GM19328 (cell line): ENCODE data around the gene PINK1.

Experiments
- ATAC-seq: cut with Tn5 transposase; IDR thresholded peaks from one replicate; pipeline ENCODE4 v1.9.1; 2021; ENCODE audit warnings: mild to moderate bottlenecking, moderate library complexity; ENCODE audit not compliant: unreplicated experiment

The PINK1 gene

DNA sequence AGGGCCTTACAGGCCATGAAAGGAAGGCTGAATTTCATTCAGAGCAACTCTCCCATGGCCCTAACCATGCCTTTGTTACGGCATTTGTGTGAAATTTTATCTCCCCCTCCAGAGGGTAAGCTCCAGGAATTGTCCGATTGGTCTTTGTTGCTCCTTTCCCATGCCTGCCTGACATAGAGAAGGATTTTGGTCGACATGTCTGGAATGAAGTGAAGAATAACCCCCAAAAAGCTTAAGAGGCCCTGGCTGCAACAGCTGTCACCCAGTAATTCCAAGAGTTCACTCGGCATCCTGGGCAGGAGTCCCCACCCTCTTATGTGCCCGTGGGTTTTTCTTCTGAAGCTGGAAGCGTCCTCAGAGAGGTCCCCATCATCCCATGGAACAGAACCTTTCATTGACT is 23.7 kb upstream of the PINK1 start:
- ATAC-seq = no peak

DNA sequence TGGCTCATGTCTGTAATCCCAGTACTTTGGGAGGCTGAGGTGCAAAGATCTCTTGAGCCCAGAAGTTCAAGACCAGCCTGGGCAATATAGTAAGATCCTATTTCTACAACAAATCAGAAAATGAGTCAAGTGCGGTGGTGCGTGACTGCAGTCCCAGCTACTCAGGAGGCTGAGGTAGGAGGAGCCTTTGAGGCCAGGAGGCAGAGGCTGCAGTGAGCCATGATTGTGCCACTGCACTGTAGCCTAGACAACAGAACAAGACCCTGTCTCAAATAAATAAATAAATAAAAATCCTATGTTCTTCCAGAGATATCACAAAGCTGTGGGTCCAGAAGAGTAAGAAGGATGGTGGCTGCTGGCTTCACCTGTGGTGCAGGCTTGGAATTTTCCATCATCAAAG is 22.3 kb upstream of the PINK1 start:
- no peak for ATAC-seq

DNA sequence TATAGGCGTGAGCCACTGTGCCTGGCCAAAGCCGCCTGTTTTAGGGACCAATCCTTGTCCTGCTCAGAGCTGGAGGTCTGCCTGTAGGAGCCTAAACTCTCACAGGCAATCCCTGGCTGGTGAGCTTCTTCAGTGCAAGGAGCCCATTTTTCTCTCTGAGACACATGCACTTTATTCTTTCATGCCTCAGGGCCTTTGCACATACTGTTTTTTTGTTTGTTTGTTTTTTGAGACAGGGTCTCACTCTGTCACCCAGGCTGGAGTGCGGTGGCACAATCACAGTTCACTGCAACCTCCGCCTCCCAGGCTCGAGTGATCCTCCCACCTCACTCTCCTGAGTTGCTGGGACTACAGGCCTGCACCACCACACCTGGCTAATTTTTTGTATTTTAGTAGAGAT is 21.6 kb upstream of the PINK1 start:
- no peak for ATAC-seq

DNA sequence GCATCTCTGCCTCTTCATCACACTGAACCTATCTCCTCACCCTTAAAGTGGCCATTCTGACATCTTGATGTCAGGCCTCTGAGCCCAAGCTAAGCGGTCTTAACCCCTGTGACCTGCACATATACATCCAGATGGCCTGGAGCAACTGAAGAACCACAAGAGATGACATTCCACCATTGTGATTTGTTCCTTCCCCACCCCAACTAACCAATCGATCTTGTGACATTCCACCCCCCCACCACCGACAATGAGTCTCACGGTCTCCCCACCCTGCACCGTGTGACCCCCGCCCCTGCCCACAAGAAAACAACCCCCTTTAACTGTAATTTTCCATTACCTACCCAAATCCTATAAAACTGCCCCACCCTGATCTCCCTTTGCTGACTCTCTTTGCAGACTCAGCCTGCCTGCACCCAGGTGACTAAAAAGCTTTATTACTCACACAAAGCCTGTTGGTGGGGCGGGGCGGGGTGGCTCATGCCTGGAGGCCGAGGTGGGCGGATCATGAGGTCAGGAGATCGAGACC is 21.0 kb upstream of the PINK1 start:
- ATAC-seq = no peak

DNA sequence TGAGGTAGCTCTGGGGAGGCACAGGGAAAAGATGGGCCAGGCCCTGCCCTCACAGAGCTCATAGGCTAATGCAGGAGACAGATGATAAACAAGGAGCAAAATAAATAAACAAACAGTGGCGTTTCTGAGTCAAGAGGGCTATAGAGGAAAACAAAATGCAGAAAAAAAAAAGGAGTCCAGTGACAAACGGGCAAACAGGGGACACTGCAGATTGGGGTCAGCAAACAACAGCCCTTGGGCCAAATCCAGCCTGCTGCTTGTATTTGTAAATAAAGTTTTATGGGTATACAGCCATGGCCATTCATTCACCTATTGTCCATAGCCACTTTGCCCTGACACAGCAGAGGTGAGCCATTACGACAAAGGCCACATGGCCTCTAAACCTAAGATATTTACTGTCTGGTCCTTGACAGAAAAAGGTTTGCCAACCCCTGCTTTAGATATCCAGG is 19.1 kb upstream of the PINK1 start:
- no peak for ATAC-seq

DNA sequence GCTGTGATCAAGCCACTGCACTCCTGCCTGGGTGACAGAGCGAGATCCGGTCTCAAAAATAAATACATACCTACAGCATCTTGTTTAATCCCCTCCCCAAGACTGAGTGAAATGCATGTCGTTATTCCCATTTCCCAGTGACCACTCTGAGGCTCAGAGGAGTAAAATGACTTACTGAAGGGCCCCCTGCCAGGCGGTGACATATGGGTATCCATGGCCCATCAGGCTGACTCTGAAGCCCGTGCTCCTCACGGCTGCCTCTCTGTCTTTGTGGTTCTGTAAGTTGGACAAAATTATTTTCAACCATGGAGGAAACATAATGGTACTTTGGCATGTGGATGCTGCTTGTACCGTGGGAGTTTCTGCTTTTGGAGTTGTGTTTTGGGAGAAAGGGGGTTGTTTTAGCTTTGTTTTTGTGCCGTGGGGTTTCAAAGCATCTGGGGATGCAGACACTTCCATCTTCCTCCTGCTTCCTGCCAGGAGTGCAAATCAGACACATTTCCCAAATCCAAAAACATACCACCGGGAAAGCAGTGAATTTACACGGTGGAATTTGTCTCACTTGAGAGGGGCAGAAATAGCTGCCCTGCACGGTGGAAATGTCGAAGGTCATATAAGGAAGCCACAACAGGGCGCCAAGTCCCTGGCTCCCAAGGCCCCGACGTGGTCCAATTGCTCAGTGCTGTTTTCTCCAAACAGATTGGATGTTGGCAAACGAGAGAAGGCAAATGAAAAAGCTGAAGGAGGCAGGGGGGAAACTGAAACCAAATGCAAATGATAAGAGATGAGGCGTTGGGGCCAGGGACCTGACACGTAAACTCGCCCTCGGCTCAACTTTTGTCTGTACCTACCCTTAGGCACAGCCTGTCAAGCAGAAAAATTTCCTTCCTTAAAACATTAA is 17.1 kb upstream of the PINK1 start:
- ATAC-seq = no peak

DNA sequence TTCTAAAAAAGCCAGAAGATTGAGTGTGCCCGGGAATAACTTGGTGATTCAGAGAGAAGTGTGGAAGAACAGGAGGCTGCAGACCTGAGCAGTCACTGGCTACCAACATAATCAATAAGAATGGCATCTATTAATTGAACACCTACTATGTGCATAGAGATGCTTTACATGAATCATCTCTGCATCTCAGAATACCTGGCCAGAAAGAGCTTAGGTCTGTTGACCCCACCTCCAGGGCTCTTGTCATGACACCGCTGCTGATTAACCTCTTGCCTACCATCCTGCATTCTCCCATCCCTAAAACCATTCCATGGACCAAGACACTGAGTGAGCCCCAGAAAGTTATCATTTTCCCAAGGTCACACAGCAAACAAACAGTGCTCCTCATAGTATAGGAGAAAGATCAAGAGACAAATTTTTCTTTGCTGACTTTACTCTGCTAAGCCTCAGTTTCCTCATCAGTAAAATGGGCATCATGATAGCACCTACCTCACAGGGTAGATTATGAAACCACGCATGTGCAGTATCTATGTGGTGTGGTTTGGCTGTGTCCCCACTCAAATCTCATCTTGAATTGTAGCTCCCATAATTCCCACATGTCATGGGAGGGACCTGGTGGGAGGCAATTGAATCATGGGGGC is 16.3 kb upstream of the PINK1 start:
- no peak for ATAC-seq

DNA sequence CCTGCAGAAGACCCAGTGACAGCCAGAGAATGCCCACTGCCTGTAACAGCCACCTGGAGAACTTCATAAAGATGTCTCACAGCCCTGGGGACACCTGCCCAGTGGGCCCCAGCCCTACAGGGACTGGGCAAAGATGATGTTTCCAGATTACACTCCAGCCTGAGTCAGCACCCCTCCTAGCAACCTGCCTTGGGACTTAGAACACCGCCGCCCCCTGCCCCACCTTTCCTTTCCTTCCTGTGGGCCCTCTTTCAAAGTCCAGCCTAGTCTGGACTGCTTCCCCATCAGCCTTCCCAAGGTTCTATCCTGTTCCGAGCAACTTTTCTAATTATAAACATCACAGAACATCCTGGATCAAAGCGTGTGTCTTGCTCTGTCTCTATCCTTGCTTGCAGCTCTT is 14.7 kb upstream of the PINK1 start:
- ATAC-seq = no peak

DNA sequence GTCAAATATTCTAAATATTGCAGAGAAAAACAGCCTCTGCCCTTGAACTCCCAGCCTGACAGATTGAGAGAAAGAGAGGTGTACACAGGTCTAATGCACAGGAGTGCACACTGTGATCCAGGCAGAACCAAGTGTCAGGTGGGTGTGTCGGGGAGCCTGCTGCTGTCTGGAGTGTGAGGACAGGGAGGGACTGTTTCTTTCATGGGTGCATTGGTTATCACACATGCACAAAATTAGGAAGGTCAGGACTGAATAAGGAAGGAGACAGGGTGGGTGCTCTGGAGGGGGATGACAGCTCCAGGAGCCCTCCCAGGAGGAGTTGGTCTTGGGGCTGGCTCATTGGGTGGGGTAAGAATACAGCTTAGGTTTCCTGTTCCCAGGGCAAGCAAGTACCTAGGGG is 13.3 kb upstream of the PINK1 start:
- no peak for ATAC-seq

DNA sequence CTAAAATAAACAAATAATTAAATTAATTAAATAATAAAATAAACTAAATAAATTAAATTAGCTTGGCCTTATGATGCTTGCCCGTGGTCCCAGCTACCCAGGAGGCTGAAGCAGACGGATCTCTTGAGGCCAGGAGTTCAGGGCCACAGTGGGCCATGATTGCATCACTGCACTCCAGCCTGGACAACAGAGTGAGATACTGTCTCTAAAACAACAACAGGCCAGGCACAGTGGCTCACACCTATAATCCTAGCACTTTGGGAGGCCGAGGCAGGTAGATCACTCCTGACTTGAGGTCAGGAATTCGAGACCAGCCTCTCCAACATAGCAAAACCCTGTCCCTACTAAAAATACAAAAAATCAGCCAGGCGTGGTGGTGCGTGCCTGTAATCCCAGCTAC is 12.2 kb upstream of the PINK1 start:
- ATAC-seq = no peak

DNA sequence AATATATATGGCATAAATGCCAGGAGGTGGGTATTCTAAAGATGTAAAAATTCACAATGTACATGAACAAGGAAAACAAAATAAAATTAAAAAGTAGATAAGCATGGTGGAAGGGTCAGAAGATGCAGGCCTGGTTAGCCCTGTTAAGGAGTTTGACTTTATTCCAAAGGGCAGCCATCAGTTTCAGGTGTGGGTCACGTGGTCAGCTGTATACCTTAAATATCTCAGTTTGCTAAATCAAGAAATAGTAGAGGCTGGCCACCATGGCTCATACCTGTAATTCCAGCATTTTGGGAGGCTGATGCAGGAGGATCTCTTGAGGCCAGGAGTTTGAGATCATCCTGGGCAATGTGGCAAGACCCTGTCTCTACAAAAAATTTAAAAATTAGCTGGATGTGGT is 8.5 kb upstream of the PINK1 start:
- ATAC-seq = no peak

DNA sequence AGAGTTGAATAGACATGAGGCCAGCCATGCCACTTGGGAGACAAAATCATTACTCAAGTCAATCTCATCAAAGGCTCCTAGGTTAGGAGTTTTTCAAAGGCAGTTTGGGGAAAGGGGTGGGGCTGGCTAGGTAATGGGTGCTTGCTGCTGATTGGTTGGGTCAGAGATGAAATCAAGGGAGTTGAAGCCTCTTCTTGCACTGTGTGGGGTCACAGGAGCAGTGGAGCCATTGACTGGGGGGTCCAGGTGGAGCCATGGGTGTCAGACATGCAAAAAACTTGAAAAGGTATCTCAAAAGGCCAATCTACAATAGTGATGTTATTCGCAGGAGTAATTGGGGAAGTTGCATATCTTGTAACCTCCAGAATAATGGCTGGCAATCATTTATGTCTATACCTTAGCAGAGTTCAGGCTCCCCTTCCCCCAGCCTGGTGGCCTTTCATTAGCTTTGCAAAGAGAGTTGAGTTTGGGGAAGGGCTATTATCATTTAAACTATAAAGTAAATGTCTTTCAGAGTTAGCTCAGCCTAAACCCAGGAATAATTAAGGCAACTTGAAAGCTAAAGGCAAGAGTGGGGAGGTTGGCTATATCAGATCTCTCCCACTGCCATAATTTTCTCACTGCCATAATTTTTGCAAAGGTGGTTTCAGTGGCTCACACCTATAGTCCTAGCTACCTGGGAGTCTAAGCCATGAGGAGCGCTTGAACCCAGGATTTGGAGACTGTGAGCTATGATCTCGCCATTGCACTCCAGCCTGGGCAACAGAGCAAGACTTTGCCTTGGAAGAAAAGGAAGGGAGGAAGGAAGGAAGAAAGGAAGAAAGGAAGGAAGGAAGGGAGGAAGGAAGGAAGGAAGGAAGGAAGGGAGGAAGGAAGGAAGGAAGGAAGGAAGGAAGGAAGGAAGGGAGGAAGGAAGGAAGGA is 7.8 kb upstream of the PINK1 start:
- no peak for ATAC-seq

DNA sequence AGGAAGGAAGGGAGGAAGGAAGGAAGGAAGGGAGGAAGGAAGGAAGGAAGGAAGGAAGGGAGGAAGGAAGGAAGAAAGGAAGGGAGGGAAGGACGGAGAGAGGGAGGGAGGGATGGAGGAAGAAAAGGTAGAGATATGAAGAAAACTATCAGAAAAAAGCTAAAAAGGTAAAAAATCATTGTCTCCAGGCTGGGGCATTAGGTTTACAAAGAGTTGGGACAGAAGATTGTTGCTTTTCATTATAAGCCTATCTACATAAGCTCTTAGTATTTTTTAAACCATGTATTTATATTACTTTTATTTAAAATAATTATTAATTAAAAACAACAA is 7.2 kb upstream of the PINK1 start:
- no peak for ATAC-seq

DNA sequence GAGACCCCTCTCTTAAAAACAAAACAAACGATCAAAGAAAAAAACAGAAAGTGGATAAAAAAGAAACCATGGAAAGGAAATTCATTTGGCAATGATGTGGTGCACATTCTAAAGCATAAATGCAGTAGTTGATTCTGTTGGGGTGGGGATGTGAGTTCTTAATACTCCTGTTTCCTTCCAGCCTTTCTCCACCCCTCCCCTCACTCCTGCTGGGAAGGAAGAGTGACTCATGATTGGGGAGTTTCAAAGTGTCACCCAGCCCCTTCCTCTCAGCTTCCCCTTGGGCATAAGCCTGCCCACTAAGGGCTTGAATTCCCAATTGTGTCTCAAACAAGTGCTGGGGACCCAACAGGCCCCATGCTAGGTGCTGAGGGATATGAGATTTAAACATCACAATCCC is 6.7 kb upstream of the PINK1 start:
- no peak for ATAC-seq

DNA sequence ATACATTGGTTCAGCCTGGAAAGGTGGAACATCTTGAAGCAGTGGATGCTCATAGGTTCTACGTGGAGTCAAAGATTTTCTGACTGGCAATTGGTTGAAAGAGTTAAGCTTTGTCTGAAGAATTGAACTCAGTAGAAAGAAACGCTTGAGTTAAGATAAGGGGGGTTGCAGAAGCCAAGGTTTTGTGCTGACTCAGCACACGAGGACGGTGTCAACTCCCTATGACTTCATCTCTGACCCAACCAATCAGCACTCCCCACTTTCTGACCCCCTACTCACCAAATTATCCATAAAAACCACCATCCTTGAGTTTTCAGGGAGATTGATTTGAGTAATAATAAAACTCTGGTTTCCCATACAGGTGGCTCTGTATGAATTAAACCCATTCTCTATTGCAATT is 2.5 kb upstream of the PINK1 start:
- ATAC-seq = no peak

DNA sequence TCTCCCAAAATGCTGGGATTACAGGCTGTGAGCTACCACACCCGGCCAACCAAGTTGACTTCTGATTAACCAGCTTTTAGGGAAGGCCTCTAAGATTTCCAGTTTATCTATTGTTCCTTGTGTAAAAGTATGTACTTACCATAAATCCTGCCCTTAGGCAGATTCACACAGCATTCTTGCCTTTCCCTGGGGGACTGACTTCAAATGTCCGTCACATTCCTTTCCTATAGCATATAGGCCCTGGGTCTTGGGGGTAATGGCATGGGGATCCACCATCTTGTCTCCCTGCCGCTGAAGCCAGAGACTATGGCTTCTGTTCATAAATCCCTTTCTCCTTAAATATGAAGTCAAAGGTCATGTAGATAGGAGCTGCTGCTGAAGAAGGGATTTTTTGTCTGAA is 872 bp upstream of the PINK1 start:
- no peak for ATAC-seq

DNA sequence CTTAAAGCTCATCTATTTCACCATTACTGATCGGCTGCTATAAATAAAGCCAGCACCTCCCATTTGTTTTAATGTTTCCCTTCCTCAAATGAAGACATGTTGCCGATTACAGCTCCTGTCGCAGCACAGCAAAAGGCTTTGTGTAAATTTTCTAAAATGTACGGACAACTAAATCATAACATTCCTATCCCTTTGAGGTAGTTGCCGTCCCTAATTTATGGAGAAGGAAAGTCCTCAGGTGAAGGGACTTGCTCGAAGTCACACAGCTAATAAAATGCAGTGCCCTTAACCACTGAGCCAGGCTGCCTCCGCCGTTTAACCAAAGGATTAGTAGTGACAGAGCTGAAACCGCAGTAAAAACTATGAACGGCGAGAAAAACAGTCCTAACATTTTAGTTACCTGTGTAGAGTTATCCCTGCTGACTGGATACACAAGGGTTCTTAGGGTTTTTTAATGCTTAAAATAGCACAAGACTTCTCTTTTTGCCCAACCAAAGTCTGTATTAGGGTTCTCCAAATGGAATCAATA is 871 bp downstream of the PINK1 start:
- ATAC-seq = no peak

DNA sequence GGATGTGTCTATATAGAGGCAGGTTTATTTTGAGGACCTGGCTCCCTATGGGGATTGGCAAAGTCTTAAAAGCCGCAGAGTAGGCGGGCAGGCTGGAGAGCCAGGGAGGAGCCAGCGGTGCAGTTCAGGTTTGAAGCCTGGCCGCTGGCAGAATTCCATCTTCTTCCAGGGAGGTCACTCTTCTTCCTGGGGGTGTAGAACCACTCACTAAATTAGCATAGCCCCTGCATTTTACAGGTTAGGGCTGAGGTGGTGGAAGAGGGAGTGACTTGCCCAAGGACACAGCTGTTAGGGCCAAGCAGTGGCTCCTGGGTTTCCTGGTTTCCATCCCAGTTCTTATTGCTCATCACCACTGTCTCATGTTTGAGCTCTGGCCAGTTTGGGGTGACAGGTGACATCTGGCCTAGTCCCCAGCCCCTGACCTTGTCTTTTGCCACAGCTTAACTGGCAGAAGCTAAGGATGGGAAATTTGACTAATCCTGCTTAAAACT is 1.4 kb downstream of the PINK1 start:
- no peak for ATAC-seq

DNA sequence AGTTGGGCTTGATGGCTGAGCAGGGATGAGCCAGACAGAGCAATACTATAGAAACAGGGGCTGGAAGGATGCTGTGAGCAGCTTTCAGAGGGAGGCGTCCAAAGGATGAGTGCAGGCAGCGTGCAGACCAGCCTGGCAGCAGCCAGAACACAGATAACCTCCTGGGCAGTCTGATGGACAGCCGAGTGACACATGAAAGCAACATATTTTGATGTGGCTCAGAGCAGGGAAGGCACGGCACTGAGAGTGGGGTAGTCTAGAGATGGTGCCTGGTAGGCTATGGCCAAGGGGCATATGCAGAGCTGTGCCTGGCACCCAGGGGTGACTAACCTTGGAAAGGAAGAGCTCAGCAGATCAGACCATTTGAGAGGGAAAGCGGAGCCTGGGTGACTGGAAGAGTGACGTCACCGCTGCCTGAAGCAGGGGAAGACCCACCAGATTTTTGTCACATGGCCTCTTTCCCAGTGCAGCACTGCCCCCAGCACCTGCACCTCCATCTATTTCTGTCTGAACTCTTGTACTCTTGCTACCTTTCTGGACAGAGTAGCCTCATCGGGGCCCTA is 3.6 kb downstream of the PINK1 start:
- no peak for ATAC-seq

DNA sequence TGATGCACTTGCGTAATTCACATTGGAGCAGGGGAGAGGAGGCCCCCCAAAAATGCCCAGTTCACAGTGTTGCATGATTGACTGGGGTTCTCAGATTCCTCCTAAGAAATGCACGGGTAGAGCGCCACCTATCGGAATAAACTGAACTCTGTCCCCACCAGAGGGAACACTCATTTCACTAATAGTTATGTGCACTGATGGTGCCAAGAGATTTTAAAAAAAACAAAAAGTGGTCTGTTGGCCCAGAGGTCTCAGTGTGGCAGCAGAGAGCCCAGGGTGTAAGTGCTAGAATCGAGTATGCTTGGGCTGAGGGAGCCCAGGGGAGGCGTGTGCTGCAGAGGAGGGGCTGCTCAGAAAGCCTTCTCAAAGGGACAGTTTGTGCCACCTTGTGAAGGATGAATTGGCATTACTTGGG is 6.9 kb downstream of the PINK1 start:
- no peak for ATAC-seq

DNA sequence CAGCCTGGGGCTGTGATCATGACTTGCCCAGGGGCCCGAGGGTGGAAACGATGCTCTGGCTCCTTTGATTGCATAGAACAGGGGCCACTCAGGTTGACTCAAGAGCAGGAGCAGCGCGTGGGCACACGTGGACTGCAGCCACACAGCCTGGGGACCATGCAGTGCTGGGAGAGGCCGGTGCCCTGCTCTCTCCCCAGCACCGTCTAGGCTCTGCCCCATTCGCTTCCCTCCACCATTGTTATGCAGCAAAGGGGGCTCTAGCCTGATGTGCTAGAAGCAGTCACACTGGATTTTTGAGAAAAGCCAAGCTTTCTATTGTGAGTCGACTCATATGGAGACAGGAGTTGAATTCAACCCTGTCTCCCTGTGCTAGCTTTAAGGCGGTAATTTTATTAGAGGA is 8.7 kb downstream of the PINK1 start:
- no peak for ATAC-seq
